SHP77 treated with DMSO at 0.1 percent for 48 hours (cell line): ENCODE results near the gene MCM8.

Experiments used
- DNase-seq: peaks from one replicate; lab custom pipeline; 2025; lab: John Stamatoyannopoulos, UW

MCM8 gene

GRCh38 chr20:6041808-6042265 is 91.4 kb downstream of the MCM8 start:
- DNase-seq = no peak

GRCh38 chr20:6044115-6044514 is 93.7 kb downstream of the MCM8 start:
- DNase-seq = no peak

GRCh38 chr20:6045566-6045965 is 95.1 kb downstream of the MCM8 start:
- no peak for DNase-seq

GRCh38 chr20:6046432-6046831 is 96.0 kb downstream of the MCM8 start:
- DNase-seq = no peak

DNA sequence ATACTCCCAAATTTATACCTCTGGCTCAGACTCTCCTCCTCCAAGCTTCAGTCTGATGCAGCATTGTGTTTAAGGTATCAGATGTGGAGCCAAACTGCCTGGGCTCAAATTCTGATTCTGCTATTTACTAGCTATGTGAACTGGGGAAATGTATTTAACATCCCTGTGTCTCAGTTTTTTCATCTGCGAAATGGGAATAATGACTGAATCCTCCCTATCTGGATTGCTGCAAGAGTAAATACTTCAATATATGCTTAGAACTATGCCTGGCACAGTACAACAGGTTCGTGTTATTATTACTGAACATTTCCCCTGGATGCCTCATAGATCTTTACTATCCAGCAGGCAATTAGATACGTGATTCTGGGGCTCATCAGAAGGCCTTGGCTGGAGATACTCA is 97.9 kb downstream of the MCM8 start:
- DNase-seq = no peak
